Naive B cell (primary cell): ENCODE data around the gene CA9. TPM values are rescaled to one million over a fixed set of nuclear protein-coding genes. Genes with fewer than 3 reads are reported as not detected.

ENCODE experiments used
- ATAC-seq, 2 donors: fragments of 150-1000 bp; cut with Tn5 transposase; 2 replicates each; pipeline ENCODE4 v1.10.0; 2021; ENCODE audit warnings: low read depth in 2 of 2, mild to moderate bottlenecking in 2 of 2, moderate library complexity in 2 of 2
- DNase-seq: peaks from one replicate; pipeline ENCODE4 v3.0.0; 2022
- H3K27ac Mint-ChIP-seq, 6 donors: one replicate each; pipeline ENCODE4 v1.8.0; 2020 to 2022; ENCODE audit warnings: mild to moderate bottlenecking in 6 of 6, mixed read lengths in 6 of 6, moderate library complexity in 5 of 6, inconsistent platforms in 2 of 6
- H3K27me3 Mint-ChIP-seq, 3 donors: one replicate each; pipeline ENCODE4 v1.8.0; 2021 to 2022; ENCODE audit warnings: mixed read lengths in 3 of 3, mild to moderate bottlenecking in 1 of 3
- H3K36me3 Mint-ChIP-seq, 2 donors: one replicate each; pipeline ENCODE4 v1.8.0; 2020 to 2022; ENCODE audit warnings: mixed read lengths in 2 of 2, inconsistent platforms in 1 of 2, mild to moderate bottlenecking in 1 of 2
- H3K4me1 Mint-ChIP-seq, 3 donors: one replicate each; pipeline ENCODE4 v1.8.0; 2020 to 2022; ENCODE audit warnings: mixed read lengths in 3 of 3, inconsistent platforms in 1 of 3, mild to moderate bottlenecking in 1 of 3, moderate library complexity in 1 of 3
- H3K4me3 Mint-ChIP-seq, 8 donors: one replicate each; pipeline ENCODE4 v1.8.0; 2020 to 2022; ENCODE audit warnings: mild to moderate bottlenecking in 8 of 8, mixed read lengths in 8 of 8, moderate library complexity in 8 of 8, inconsistent platforms in 2 of 8
- H3K9me3 Mint-ChIP-seq, 7 donors: one replicate each; pipeline ENCODE4 v1.8.0; 2020 to 2022; ENCODE audit warnings: mixed read lengths in 7 of 7, mild to moderate bottlenecking in 5 of 7, inconsistent platforms in 2 of 7, moderate library complexity in 1 of 7
- polyA plus RNA-seq, 6 donors: library from polyadenylated mRNA; unstranded; fragments of 300-500 nt; fragmentation: Illumina TruSeq; gene quantifications; one replicate each; pipeline ENCODE4 v1.2.3, GENCODE V29; 2021; ENCODE audit warnings: low read depth in 6 of 6

The CA9 gene
- polyA plus RNA-seq, 6 donors from 2014 or later, result not detected

DNA sequence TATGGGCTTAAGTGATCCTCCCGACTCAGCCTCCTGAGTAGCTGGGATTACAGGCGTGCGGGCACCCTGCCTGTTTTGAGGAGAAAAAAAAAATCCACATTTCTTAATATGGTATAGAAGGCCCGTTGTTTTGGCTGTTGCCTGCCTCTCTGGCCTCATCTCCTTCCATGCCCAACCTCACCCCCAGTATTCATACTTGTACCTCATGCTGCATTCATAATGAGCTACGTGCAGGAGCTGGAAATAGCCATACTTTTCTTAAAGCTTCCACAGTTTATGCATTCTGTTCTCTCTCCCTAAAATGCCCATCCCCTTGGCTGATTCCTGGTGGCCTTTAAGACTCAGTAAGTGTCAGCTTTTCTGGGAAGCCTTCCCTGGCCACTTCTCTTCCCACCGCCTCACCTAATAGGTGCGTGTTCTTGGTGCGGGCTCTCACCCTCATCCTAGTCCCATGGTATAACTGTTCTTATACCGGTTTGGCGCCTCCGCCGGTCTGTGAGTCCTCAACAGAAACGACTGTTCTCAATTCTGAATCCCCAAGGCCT, 18.1 kb downstream of the CA9 start:
- ATAC-seq, result no peak
- Mint-ChIP-seq H3K4me3 (peak overlapping the region; percentile 87 to 98 (median 92)), H3K36me3 (peaks cover 0 to 5% of the 10 kb centered on the region in 2 donors), H3K9me3 (no peaks in the 10 kb centered on the region), H3K4me1 (peaks cover 16 to 22% (median 18%) of the 10 kb centered on the region in 3 donors), H3K27ac (peak overlapping the region in 3 of 6 donors; percentile 29 to 73 (median 51)), H3K27me3 (no peaks in the 10 kb centered on the region)
- no peak for DNase-seq

DNA sequence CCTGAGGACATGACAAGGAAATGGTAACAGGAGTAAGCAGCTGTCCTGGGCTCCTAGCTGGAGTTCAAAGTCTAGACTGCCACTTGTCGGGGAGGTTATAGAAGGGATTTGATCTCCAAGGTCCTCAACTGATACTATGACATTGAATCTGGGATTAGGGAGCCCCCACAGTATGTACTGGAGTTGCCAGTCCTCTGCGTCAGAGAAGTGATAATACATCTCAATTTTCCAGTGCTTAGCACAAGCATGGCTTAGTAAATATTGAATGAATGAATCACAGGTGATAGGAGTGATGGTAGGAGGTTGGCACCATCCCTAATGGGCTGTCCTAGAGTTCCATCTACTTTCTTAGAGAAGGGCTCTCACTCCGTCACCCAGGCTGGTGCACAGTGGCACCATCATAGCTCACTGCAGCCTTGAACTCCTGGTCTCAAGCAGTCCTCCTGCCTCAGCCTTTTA, 22.2 kb downstream of the CA9 start:
- DNase-seq (no peak), ATAC-seq (no peak)
- Mint-ChIP-seq H3K27ac (peak overlapping the region in 2 of 6 donors; percentile 15 to 62), H3K36me3 (peaks cover 0 to 14% of the 10 kb centered on the region in 2 donors), H3K9me3 (no peaks in the 10 kb centered on the region), H3K4me1 (peaks cover 8 to 30% (median 20%) of the 10 kb centered on the region in 3 donors), H3K4me3 (no peak overlapping the region), H3K27me3 (no peaks in the 10 kb centered on the region)

- Mint-ChIP-seq H3K4me1 (peaks cover 5 to 23% (median 14%) of the 10 kb centered on the region in 3 donors), H3K27me3 (no peaks in the 10 kb centered on the region), H3K36me3 (peaks cover 0 to 14% of the 10 kb centered on the region in 2 donors), H3K9me3 (no peaks in the 10 kb centered on the region), H3K27ac (peak overlapping the region in 3 of 6 donors; percentile 20 to 81 (median 81)), H3K4me3 (peak overlapping the region in 1 of 8 donors; percentile 37)
- DNase-seq (peak; percentile 57), ATAC-seq (peak; percentile 90 to 94)
Observed at GRCh38 chr9:35696520-35697215, 22.9 kb downstream of the CA9 start.

GRCh38 chr9:35697486-35697885, 23.8 kb downstream of the CA9 start:
- Mint-ChIP-seq H3K4me3 (no peak overlapping the region), H3K36me3 (peaks cover 0 to 14% of the 10 kb centered on the region in 2 donors), H3K4me1 (peaks cover 5 to 18% (median 12%) of the 10 kb centered on the region in 3 donors), H3K9me3 (no peaks in the 10 kb centered on the region), H3K27ac (peak overlapping the region in 3 of 6 donors; percentile 15 to 78 (median 58)), H3K27me3 (no peaks in the 10 kb centered on the region)
- no peak for ATAC-seq
- DNase-seq, result no peak

DNA sequence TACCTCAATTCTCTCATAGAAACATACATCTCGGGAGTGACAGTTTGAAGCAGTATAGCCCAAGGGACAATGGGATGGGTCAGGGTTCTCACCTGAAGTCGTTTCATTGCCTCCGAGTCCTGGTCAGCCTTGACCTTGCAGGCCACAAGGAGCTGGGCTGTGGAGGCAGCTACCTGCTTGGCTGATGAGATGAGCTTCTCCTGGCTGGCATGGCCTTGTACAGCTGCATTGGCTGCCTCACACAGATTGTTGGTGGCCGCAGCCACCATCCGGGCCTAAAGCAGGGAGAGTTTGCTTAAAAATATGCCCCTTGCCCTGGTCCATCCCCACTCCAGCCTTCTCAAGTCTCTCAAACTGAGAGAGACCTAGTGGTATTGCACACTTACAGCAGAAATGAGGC, 24.5 kb downstream of the CA9 start:
- H3K27me3 Mint-ChIP-seq, result no peaks in the 10 kb centered on the region
- no peaks in the 10 kb centered on the region for H3K9me3 Mint-ChIP-seq
- H3K4me3 Mint-ChIP-seq, result no peak overlapping the region
- DNase-seq (no peak), ATAC-seq (no peak)
- H3K27ac Mint-ChIP-seq, result peak overlapping the region in 1 of 6 donors; percentile 78
- peaks cover 5 to 18% (median 12%) of the 10 kb centered on the region in 3 donors for H3K4me1 Mint-ChIP-seq
- H3K36me3 Mint-ChIP-seq, result peaks cover 0 to 20% of the 10 kb centered on the region in 2 donors

DNA sequence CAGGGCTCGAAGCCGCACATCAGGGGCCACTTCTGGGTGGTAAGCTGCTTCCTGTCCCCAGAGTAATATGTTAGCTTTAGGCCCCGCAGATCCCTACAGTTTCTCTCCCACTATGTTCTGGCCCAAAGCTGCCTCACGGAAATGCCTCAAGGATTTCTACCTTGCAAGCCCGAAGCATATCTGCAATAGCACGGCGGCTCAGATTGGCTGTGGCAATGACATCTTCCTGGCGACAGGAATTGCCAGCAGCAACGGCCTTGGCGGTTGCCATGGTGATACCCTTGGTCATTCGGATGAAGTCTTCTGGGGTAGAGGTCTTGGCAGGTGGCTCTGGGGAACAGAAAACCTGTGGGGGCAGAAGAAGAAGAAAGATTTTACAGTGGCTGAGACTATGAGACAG, 26.3 kb downstream of the CA9 start:
- DNase-seq (no peak), ATAC-seq (no peak)
- Mint-ChIP-seq H3K27me3 (no peaks in the 10 kb centered on the region), H3K4me1 (peaks cover 5 to 18% (median 12%) of the 10 kb centered on the region in 3 donors), H3K27ac (no peak overlapping the region), H3K9me3 (no peaks in the 10 kb centered on the region), H3K4me3 (no peak overlapping the region), H3K36me3 (peaks cover 0 to 22% of the 10 kb centered on the region in 2 donors)

GRCh38 chr9:35700942-35701341, 27.2 kb downstream of the CA9 start:
- Mint-ChIP-seq H3K9me3 (no peaks in the 10 kb centered on the region), H3K36me3 (peaks cover 0 to 22% of the 10 kb centered on the region in 2 donors), H3K27ac (no peak overlapping the region), H3K27me3 (no peaks in the 10 kb centered on the region), H3K4me3 (no peak overlapping the region), H3K4me1 (peaks cover 5 to 18% (median 12%) of the 10 kb centered on the region in 3 donors)
- DNase-seq, result no peak
- ATAC-seq, result no peak

DNA sequence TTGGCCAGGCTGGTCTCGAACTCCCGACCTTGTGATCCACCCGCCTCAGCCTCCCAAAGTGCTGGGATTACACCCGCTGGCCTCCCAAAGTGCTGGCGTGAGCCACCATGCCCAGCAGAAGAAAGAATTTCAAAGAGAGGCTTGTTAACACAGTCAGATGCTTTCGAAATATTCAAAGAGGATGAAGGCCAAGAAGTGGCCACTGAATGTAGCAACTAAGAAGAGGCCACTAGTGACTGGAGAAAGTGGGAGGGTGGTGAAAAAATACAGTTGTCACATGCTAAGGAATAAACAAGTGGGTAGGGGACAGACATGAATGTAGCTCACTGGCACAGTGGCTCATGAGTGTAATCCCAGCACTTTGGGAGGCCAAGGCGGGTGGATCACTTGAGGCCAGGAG, 29.0 kb downstream of the CA9 start:
- DNase-seq (no peak), ATAC-seq (no peak)
- peaks cover 6 to 23% of the 10 kb centered on the region in 2 donors for H3K36me3 Mint-ChIP-seq
- H3K4me1 Mint-ChIP-seq, result peaks cover 1 to 15% (median 4%) of the 10 kb centered on the region in 3 donors
- H3K27me3 Mint-ChIP-seq, result no peaks in the 10 kb centered on the region
- H3K27ac Mint-ChIP-seq, result peak overlapping the region in 1 of 6 donors; percentile 62
- H3K9me3 Mint-ChIP-seq, result no peaks in the 10 kb centered on the region
- no peak overlapping the region for H3K4me3 Mint-ChIP-seq

- H3K36me3 Mint-ChIP-seq, result peaks cover 10 to 36% of the 10 kb centered on the region in 2 donors
- no peaks in the 10 kb centered on the region for H3K27me3 Mint-ChIP-seq
- H3K9me3 Mint-ChIP-seq, result no peaks in the 10 kb centered on the region
- ATAC-seq (no peak), DNase-seq (no peak)
- peaks cover 0 to 11% (median 10%) of the 10 kb centered on the region in 3 donors for H3K4me1 Mint-ChIP-seq
- peak overlapping the region in 1 of 6 donors; percentile 22 for H3K27ac Mint-ChIP-seq
- H3K4me3 Mint-ChIP-seq, result no peak overlapping the region
Observed at GRCh38 chr9:35703906-35704672, 30.4 kb downstream of the CA9 start.

- Mint-ChIP-seq H3K4me3 (no peak overlapping the region), H3K27me3 (no peaks in the 10 kb centered on the region), H3K4me1 (peaks cover 0 to 11% (median 10%) of the 10 kb centered on the region in 3 donors), H3K9me3 (no peaks in the 10 kb centered on the region), H3K36me3 (peaks cover 10 to 36% of the 10 kb centered on the region in 2 donors), H3K27ac (peak overlapping the region in 1 of 6 donors; percentile 62)
- ATAC-seq (no peak), DNase-seq (no peak)
Observed at GRCh38 chr9:35705372-35705771, 31.6 kb downstream of the CA9 start.

DNA sequence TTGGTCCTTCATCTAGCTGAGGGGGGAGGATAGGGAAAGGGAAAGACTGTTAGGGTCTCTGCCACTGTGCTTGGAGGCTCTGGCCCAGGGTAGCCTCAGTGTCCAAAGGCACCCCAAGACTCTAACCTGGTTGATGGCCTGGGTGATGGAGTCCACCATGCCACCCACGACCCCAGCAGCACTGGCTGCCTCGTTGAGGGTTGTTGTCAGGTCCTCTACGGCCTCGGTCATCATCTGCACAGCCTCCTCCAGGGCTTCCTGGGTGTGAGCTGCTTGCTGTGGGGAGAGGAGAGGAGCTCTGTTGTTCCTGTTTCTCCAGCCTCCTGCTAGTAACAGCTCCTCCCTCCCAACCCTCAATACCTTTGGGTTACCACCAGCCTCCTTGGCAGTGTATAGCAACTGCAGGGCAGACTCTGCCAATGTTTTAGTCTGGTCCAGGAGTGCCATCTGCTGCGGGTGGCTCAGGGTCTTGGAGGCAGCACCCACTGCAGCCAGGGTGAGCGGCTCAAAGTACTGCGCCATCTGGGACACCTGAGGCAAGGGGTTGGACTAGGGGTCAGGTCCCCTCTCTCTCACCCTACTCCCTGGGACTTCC, 32.2 kb downstream of the CA9 start:
- Mint-ChIP-seq H3K27ac (peak overlapping the region in 1 of 6 donors; percentile 62), H3K36me3 (peaks cover 10 to 36% of the 10 kb centered on the region in 2 donors), H3K9me3 (no peaks in the 10 kb centered on the region), H3K4me3 (no peak overlapping the region), H3K4me1 (peaks cover 2 to 11% (median 10%) of the 10 kb centered on the region in 3 donors), H3K27me3 (no peaks in the 10 kb centered on the region)
- ATAC-seq, result no peak
- no peak for DNase-seq

DNA sequence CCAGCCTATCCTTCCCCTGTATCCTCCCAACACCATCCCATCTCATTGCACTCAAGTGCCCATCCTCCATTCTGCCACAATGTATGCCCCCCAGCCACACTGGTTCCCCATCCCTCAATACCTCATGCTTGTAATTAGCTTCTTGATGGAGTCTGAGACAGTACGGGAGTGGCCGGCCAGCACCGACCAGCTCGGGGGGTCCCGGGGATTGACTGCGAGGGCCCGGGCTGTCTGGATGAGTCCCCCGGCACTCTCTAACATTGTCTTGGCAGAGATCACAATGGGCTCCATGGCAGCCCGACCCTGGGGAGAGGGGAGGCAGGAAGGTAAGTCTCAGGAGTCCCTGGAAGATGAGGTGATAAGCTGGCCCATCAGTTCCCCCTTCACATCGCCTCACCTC, 33.2 kb downstream of the CA9 start:
- peaks cover 2 to 13% (median 11%) of the 10 kb centered on the region in 3 donors for H3K4me1 Mint-ChIP-seq
- H3K27ac Mint-ChIP-seq, result peak overlapping the region in 2 of 6 donors; percentile 22 to 63
- peaks cover 10 to 45% of the 10 kb centered on the region in 2 donors for H3K36me3 Mint-ChIP-seq
- no peak overlapping the region for H3K4me3 Mint-ChIP-seq
- ATAC-seq (no peak), DNase-seq (no peak)
- no peaks in the 10 kb centered on the region for H3K27me3 Mint-ChIP-seq
- H3K9me3 Mint-ChIP-seq, result no peaks in the 10 kb centered on the region

DNA sequence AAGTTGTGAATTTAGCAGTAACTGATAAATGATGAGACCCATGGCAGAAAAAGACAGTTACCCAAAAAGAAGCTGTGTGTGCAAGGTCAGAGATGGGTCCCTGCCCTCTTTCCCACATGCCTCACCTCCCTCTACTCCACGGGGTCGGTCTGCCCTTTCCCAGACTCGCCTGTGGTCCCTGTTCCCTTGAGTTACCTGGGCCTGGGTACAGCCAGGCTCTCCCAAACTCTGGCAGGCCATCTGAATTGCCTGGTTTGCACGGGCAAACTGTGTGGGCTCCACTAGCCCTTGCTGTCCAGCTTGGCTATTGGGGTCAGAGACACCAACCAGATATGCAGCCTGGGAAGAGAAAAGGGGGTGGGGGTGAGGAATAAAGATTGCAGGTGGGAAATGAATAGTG, 34.4 kb downstream of the CA9 start:
- Mint-ChIP-seq H3K27ac (peak overlapping the region in 3 of 6 donors; percentile 11 to 83 (median 40)), H3K4me3 (no peak overlapping the region), H3K27me3 (no peaks in the 10 kb centered on the region), H3K9me3 (no peaks in the 10 kb centered on the region), H3K36me3 (peaks cover 10 to 43% of the 10 kb centered on the region in 2 donors), H3K4me1 (peaks cover 2 to 13% (median 11%) of the 10 kb centered on the region in 3 donors)
- ATAC-seq, result no peak
- no peak for DNase-seq
